DLD1 (cell line): ENCODE measurements around the gene CRISPLD2.

ENCODE experiments used
- in situ Hi-C: cut with HindIII; loops from 2 replicates; pipeline ENCODE4 v1.10.0; 2017; ENCODE audit warnings: low sequenced_read_pairs

The CRISPLD2 gene, protein sequence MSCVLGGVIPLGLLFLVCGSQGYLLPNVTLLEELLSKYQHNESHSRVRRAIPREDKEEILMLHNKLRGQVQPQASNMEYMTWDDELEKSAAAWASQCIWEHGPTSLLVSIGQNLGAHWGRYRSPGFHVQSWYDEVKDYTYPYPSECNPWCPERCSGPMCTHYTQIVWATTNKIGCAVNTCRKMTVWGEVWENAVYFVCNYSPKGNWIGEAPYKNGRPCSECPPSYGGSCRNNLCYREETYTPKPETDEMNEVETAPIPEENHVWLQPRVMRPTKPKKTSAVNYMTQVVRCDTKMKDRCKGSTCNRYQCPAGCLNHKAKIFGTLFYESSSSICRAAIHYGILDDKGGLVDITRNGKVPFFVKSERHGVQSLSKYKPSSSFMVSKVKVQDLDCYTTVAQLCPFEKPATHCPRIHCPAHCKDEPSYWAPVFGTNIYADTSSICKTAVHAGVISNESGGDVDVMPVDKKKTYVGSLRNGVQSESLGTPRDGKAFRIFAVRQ

GRCh38 chr16:84819644-84820304, at the start of gene CRISPLD2:
Gene CRISPLD2 (plus strand): TSS chr16:84819985. CDS start chr16:84838496, 18,511 bp downstream.
- in situ Hi-C loops: no loop called here

- in situ Hi-C loops: no loop called here
Observed at GRCh38 chr16:84773312-84773711, 46.5 kb upstream of the CRISPLD2 start.

- in situ Hi-C loops: no loop called here
Observed at GRCh38 chr16:84774810-84775209, 45.0 kb upstream of the CRISPLD2 start.

- in situ Hi-C loops: no loop called here
Observed at GRCh38 chr16:84775262-84775810, 44.4 kb upstream of the CRISPLD2 start.

- in situ Hi-C loops: no loop called here
Observed at GRCh38 chr16:84777435-84777834, 42.4 kb upstream of the CRISPLD2 start.

- in situ Hi-C loops: no loop called here
Observed at GRCh38 chr16:84778720-84779119, 41.1 kb upstream of the CRISPLD2 start.

- in situ Hi-C loops: no loop called here
Observed at GRCh38 chr16:84780063-84780462, 39.7 kb upstream of the CRISPLD2 start.

- in situ Hi-C loops: no loop called here
Observed at GRCh38 chr16:84780544-84781376, 39.0 kb upstream of the CRISPLD2 start.

GRCh38 chr16:84782846-84783245, 36.9 kb upstream of the CRISPLD2 start:
- in situ Hi-C loops: no loop called here

- in situ Hi-C loops: no loop called here
Observed at GRCh38 chr16:84785843-84786581, 33.8 kb upstream of the CRISPLD2 start.

GRCh38 chr16:84786605-84787262, 33.1 kb upstream of the CRISPLD2 start:
- in situ Hi-C loops: no loop called here

GRCh38 chr16:84787263-84787622, 32.5 kb upstream of the CRISPLD2 start:
- in situ Hi-C loops: no loop called here

- in situ Hi-C loops: no loop called here
Observed at GRCh38 chr16:84788920-84789391, 30.8 kb upstream of the CRISPLD2 start.

DNA sequence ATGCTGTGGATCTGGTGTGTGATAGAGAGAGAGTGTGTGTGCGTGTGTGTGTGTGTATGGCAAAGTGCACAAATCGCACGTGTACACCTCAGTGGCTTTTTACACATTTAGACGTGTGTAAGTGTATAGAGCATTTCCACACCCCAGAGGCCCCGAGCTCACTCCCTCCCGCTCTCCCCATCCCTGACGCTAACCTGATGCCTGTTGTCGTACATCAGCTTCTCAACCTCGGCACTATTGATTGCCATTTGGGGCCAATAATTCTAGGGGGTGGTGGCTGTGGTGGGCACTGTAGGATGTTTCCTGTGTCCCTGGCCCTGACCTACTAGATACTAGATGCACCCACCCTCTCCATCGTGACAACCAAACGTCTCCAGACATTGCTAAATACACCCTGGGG, 30.4 kb upstream of the CRISPLD2 start:
- in situ Hi-C loops: no loop called here

DNA sequence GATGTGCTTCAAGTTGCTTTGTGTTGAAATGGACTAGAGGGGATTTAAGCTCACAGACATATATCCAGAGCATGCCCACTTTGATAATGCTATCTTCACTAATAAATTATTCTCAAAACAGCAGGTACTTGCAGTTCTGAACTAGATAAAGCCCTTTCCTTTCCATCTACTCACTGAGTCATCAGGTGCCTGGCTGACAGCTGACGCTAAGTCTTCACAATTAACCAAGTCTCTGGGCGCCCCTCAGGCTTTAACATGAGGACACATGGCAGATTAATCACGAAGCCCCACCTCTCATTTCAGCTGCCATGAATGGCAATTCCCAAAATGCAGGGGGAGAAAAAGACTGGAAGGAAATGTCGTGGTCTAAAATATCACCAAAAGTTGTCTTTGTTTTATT, 29.5 kb upstream of the CRISPLD2 start:
- in situ Hi-C loops: no loop called here

DNA sequence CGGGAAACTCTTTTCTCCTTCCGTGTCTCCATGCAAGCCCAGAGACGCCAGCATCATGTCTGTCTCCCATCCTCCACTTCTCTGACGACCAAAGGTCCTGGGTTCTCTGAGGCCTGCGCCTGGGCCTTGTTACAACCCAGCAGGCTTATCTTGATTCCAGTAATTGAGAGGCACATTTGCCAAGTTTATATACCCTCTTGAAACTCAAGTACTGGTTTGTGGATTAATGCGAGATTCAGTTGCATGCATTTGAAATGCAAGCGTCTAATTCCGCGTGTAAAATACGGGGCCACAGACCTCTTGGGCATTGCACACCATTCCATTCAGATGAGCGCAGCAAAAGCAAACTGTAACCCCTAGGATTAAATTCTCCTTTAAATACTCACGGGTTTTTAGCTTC, 28.7 kb upstream of the CRISPLD2 start:
- in situ Hi-C loops: no loop called here

DNA sequence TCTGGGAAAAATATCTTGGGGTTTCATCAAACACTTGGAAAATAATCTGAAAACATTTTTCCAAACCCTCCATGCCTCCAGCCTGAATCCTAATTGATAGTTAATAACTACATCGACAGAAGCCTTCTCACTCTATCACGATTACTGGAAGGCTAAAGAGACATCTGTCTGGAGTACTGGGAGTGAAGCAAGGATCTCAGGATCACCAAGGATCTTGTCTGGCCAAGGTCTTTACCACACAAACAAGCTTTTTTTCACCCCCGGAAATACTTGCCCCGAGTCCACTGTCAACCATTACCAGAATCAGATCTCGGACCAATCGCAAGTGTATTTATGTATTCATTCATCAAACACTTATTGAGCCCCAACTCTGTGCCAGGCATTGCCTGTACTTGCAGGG, 28.3 kb upstream of the CRISPLD2 start:
- in situ Hi-C loops: no loop called here

GRCh38 chr16:84794186-84794585, 25.6 kb upstream of the CRISPLD2 start:
- in situ Hi-C loops: no loop called here

- in situ Hi-C loops: no loop called here
Observed at GRCh38 chr16:84794626-84795025, 25.2 kb upstream of the CRISPLD2 start.
